GM12801 (cell line): ENCODE data around the gene NF1.

Experiments
- TF ChIP-seq, protein P1 (sequence below): IDR thresholded peaks from one replicate; pipeline ENCODE4 v1.5.1; 2011; ENCODE audit warnings: control low read depth; ENCODE audit not compliant: insufficient read length; ENCODE audit errors: extremely low read depth

NF1 gene

GRCh38 chr17:31136319-31136718 lies 41.5 kb downstream of the NF1 start:
- TF ChIP-seq, protein P1, sequence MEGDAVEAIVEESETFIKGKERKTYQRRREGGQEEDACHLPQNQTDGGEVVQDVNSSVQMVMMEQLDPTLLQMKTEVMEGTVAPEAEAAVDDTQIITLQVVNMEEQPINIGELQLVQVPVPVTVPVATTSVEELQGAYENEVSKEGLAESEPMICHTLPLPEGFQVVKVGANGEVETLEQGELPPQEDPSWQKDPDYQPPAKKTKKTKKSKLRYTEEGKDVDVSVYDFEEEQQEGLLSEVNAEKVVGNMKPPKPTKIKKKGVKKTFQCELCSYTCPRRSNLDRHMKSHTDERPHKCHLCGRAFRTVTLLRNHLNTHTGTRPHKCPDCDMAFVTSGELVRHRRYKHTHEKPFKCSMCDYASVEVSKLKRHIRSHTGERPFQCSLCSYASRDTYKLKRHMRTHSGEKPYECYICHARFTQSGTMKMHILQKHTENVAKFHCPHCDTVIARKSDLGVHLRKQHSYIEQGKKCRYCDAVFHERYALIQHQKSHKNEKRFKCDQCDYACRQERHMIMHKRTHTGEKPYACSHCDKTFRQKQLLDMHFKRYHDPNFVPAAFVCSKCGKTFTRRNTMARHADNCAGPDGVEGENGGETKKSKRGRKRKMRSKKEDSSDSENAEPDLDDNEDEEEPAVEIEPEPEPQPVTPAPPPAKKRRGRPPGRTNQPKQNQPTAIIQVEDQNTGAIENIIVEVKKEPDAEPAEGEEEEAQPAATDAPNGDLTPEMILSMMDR, result no peak

GRCh38 chr17:31140111-31140510 lies 45.3 kb downstream of the NF1 start:
- TF ChIP-seq, protein P1, result no peak

- TF ChIP-seq, protein P1, result no peak
Measured at GRCh38 chr17:31144428-31144827, 49.7 kb downstream of the NF1 start.

- TF ChIP-seq, protein P1, result no peak
Measured at GRCh38 chr17:31144836-31145235, 50.1 kb downstream of the NF1 start.

DNA sequence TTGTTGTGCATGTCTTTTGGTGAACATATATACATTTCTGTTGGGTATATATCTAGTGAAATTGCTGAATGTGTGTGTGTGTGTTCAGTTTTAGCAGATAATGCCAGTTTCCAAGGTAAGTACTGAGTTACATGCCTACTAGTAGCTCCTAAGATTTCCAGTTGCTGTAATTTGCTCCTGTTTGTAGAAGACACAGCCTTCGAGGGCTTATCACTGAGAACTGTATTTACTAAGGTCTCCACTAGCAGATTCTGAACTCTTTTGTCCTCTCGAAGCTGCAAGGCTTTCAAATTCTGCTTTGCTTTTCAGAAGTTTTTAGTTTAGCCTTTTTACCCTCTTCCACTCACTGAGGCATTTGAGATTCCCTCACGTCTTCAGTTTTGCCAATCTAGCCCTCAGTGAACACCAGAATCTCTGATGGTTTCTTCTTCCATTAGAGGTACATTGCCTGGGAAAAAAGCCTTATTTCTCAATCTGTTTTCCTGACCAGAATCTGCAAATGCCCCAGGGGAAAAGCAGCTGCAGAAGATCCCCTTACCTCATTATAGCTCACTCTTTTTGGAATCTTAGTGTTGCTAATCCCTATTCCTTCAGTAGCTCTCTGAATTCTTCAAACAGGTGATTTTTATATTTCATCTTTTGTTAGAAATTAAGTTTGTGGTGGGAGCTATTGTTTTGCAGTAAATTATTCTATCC lies 52.9 kb downstream of the NF1 start:
- TF ChIP-seq, protein P1, result no peak

GRCh38 chr17:31148205-31148604 lies 53.4 kb downstream of the NF1 start:
- TF ChIP-seq, protein P1, result no peak

DNA sequence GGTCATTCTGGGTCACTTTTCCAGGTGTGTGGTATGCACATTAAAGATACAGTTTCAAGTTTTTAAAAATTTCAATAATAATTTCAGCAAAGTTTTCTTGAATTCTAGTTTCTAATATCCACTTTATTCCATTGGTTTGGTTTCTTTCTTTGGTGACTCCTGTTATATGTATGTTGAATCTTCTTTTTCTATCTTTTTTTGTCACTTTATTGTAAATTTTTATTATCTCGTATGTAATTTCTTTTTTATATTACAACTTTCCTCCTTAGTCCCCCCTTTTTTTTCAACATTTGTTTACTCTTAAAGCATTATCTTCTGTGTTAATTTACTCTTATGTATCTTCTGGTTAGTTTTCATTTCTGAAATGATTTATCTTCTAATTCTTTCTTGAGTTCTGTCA lies 57.5 kb downstream of the NF1 start:
- TF ChIP-seq, protein P1, result no peak
